ENCODE results near the gene TBX6. TPM values are rescaled to one million over a fixed set of nuclear protein-coding genes. Genes with fewer than 3 reads are reported as not detected.
"Not testable (repeated sequence)": the region's sequence is repeated elsewhere in the genome, so short reads cannot be mapped to it uniquely, and the experiment has no call there.

Gene TBX6
- polyA plus RNA-seq, 4 donors = 0.50 to 2.0 (median 1.1) TPM

GRCh38 chr16:30046178-30046577 is 45.5 kb downstream of the TBX6 start:
- DNase-seq (ENCODE audit: low read depth in 4 of 4, low spot score in 3 of 4) = no peak

GRCh38 chr16:30041841-30042240 is 49.9 kb downstream of the TBX6 start:
- no peak for DNase-seq (ENCODE audit: low read depth in 4 of 4, low spot score in 3 of 4)

GRCh38 chr16:30040690-30041089 is 51.0 kb downstream of the TBX6 start:
- not testable (repeated sequence) for DNase-seq (ENCODE audit: low read depth in 4 of 4, low spot score in 3 of 4)

GRCh38 chr16:30040221-30040620 is 51.5 kb downstream of the TBX6 start:
- DNase-seq (ENCODE audit: low read depth in 4 of 4, low spot score in 3 of 4) = no peak

Other genes starting within 250 kb of the TBX6 start
- gene CDIPT, start 228.7 kb downstream of the TBX6 start, polyA plus RNA-seq (ENCODE audit: insufficient read length in 4 of 4) = 100 to 1,000 TPM in 1 of 4 donors, 10 to 100 TPM in 3; 79.6 to 114 (median 96.8) TPM
- 10 to 100 TPM in 3 of 4 donors, 1 to 10 TPM in 1; 9.5 to 11.8 (median 10.9) TPM for gene SEZ6L2, start 192.4 kb downstream of the TBX6 start, polyA plus RNA-seq (ENCODE audit: insufficient read length in 4 of 4)
- gene ASPHD1, start 191.4 kb downstream of the TBX6 start, polyA plus RNA-seq (ENCODE audit: insufficient read length in 4 of 4) = 1 to 10 TPM in 1 of 4 donors, under 1 TPM in 3; 0.34 to 1.0 (median 0.73) TPM
- 10 to 100 TPM; 10.6 to 30.3 (median 14.7) TPM for gene KCTD13, start 165.7 kb downstream of the TBX6 start, polyA plus RNA-seq (ENCODE audit: insufficient read length in 4 of 4)
- gene TMEM219, start 129.8 kb downstream of the TBX6 start, polyA plus RNA-seq (ENCODE audit: insufficient read length in 4 of 4) = 100 to 1,000 TPM in 3 of 4 donors, 10 to 100 TPM in 1; 72.3 to 126 (median 103) TPM
- gene TAOK2, start 118.1 kb downstream of the TBX6 start, polyA plus RNA-seq (ENCODE audit: insufficient read length in 4 of 4) = 10 to 100 TPM; 33.2 to 59.3 (median 39.4) TPM
- gene HIRIP3, start 96.3 kb downstream of the TBX6 start, polyA plus RNA-seq (ENCODE audit: insufficient read length in 4 of 4) = 10 to 100 TPM; 12.3 to 21.6 (median 15.9) TPM
- 10 to 100 TPM; 37.1 to 65.6 (median 41.8) TPM for gene INO80E, start 95.7 kb downstream of the TBX6 start, polyA plus RNA-seq (ENCODE audit: insufficient read length in 4 of 4)
- 1 to 10 TPM; 1.7 to 3.2 (median 2.6) TPM for gene DOC2A, start 80.9 kb downstream of the TBX6 start, polyA plus RNA-seq (ENCODE audit: insufficient read length in 4 of 4)
- not detected for gene C16orf92, start 68.7 kb downstream of the TBX6 start, polyA plus RNA-seq (ENCODE audit: insufficient read length in 4 of 4)
- gene TLCD3B, start 60.7 kb downstream of the TBX6 start, polyA plus RNA-seq (ENCODE audit: insufficient read length in 4 of 4) = 1 to 10 TPM in 2 of 4 donors, under 1 TPM in 2; 0.73 to 1.5 (median 1.0) TPM
- 100 to 1,000 TPM; 238 to 605 (median 502) TPM for gene ALDOA, start 26.2 kb downstream of the TBX6 start, polyA plus RNA-seq (ENCODE audit: insufficient read length in 4 of 4)
- 100 to 1,000 TPM in 1 of 4 donors, 10 to 100 TPM in 3; 63.3 to 107 (median 83.5) TPM for gene PPP4C, start 15.9 kb downstream of the TBX6 start, polyA plus RNA-seq (ENCODE audit: insufficient read length in 4 of 4)
- gene YPEL3, start 4.3 kb upstream of the TBX6 start, polyA plus RNA-seq (ENCODE audit: insufficient read length in 4 of 4) = 10 to 100 TPM; 51.7 to 78.4 (median 59.6) TPM
- 10 to 100 TPM in 2 of 4 donors, 1 to 10 TPM in 2; 7.5 to 17.5 (median 13.0) TPM for gene GDPD3, start 21.6 kb upstream of the TBX6 start, polyA plus RNA-seq (ENCODE audit: insufficient read length in 4 of 4)
- gene MAPK3, start 31.3 kb upstream of the TBX6 start, polyA plus RNA-seq (ENCODE audit: insufficient read length in 4 of 4) = 10 to 100 TPM; 75.8 to 93.6 (median 84.5) TPM
- gene CORO1A, start 91.7 kb upstream of the TBX6 start, polyA plus RNA-seq (ENCODE audit: insufficient read length in 4 of 4) = 10 to 100 TPM in 2 of 4 donors, 1 to 10 TPM in 2; 8.1 to 18.0 (median 12.7) TPM
- 10 to 100 TPM; 13.0 to 38.3 (median 19.8) TPM for gene BOLA2B, start 101.7 kb upstream of the TBX6 start, polyA plus RNA-seq (ENCODE audit: insufficient read length in 4 of 4)
- gene SLX1A, start 102.0 kb upstream of the TBX6 start, polyA plus RNA-seq (ENCODE audit: insufficient read length in 4 of 4) = 10 to 100 TPM in 3 of 4 donors, 1 to 10 TPM in 1; 8.4 to 50.3 (median 16.4) TPM
- 10 to 100 TPM in 1 of 4 donors, 1 to 10 TPM in 3; 5.2 to 14.4 (median 8.6) TPM for gene SULT1A3, start 107.3 kb upstream of the TBX6 start, polyA plus RNA-seq (ENCODE audit: insufficient read length in 4 of 4)
- gene NPIPB13, start 156.6 kb upstream of the TBX6 start, polyA plus RNA-seq (ENCODE audit: insufficient read length in 4 of 4) = 10 to 100 TPM in 2 of 4 donors, 1 to 10 TPM in 2; 3.5 to 18.0 (median 10.2) TPM

Measured in left renal pelvis (tissue), 4 donors.